ENCODE data around the gene MMS19.

The MMS19 gene

GRCh38 chr10:97517778-97518300 is 19.6 kb upstream of the MMS19 start:
- no peak overlapping the region for H3K4me3 ChIP-seq (ENCODE audit: low read length)
- DNase-seq (ENCODE audit: low read depth): no peak
- no peak for TF ChIP-seq CTCF (IDR thresholded peaks at IDR 0.05; ENCODE audit: insufficient read depth, low read depth, low read length, missing control alignments)

- TF ChIP-seq CTCF (IDR thresholded peaks at IDR 0.05; ENCODE audit: insufficient read depth, low read depth, low read length, missing control alignments): no peak
- DNase-seq (ENCODE audit: low read depth): no peak
- H3K4me3 ChIP-seq (ENCODE audit: low read length): no peak overlapping the region
Observed at GRCh38 chr10:97517096-97517750, 19.0 kb upstream of the MMS19 start.

GRCh38 chr10:97515271-97515978 is 17.2 kb upstream of the MMS19 start:
- no peak overlapping the region for H3K4me3 ChIP-seq (ENCODE audit: low read length)
- DNase-seq (ENCODE audit: low read depth): no peak
- TF ChIP-seq CTCF (IDR thresholded peaks at IDR 0.05; ENCODE audit: insufficient read depth, low read depth, low read length, missing control alignments): no peak

- no peak for TF ChIP-seq CTCF (IDR thresholded peaks at IDR 0.05; ENCODE audit: insufficient read depth, low read depth, low read length, missing control alignments)
- no peak overlapping the region for H3K4me3 ChIP-seq (ENCODE audit: low read length)
- DNase-seq (ENCODE audit: low read depth): no peak
Observed at GRCh38 chr10:97514344-97514743, 16.1 kb upstream of the MMS19 start.

- TF ChIP-seq CTCF (IDR thresholded peaks at IDR 0.05; ENCODE audit: insufficient read depth, low read depth, low read length, missing control alignments): no peak
- DNase-seq (ENCODE audit: low read depth): no peak
- H3K4me3 ChIP-seq (ENCODE audit: low read length): no peak overlapping the region
Observed at GRCh38 chr10:97512993-97513392, 14.8 kb upstream of the MMS19 start.

- no peak for TF ChIP-seq CTCF (IDR thresholded peaks at IDR 0.05; ENCODE audit: insufficient read depth, low read depth, low read length, missing control alignments)
- DNase-seq (ENCODE audit: low read depth): no peak
- no peak overlapping the region for H3K4me3 ChIP-seq (ENCODE audit: low read length)
Observed at GRCh38 chr10:97511711-97512440, 13.7 kb upstream of the MMS19 start.
